Measurements from ENCODE around the gene ZCCHC9.
"Not testable (repeated sequence)": the region's sequence is repeated elsewhere in the genome, so short reads cannot be mapped to it uniquely, and the experiment has no call there.

Gene ZCCHC9, protein sequence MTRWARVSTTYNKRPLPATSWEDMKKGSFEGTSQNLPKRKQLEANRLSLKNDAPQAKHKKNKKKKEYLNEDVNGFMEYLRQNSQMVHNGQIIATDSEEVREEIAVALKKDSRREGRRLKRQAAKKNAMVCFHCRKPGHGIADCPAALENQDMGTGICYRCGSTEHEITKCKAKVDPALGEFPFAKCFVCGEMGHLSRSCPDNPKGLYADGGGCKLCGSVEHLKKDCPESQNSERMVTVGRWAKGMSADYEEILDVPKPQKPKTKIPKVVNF

DNA sequence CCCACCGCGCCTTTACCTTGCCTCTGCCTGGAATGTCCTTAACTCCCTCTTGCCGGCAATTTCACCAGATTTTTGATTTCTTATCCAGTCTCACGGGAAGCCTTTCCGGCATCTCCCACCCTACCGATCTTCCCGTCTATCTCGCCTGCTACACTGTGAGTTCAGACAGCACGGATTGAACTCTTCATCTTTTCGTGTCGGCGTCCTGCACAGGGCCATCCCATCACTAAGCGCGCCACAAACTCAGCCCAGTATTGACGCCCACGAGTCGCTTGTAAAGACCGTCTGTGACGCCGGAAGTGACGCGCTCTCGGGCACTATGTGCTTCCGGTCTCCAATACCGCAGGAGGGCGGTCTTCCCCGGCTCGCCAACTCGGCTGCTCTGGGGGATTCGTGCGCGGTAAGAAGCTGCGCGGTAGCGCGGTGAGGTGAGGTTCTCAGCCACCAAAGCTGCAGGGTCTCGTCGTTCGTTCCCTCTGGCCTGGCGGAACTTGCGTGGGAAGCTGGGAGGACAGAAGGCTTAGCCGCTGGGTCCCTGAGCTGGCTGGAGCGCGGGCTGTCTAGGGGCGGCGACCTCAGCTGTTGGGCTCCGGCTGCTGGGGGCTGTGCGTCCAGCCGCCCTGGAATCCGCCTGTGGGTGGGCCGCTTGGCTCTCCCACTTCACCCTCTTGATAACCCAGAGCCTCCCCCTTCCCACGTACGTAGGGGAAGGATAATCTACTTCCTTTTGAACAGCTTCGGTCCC, at the start of gene ZCCHC9:
ZCCHC9 (plus strand) TSS at position 317 of the 745 bp plus-strand sequence. CDS start 3,171 bp downstream, outside the sequence.
- peak; percentile 87 for DNase-seq

DNA sequence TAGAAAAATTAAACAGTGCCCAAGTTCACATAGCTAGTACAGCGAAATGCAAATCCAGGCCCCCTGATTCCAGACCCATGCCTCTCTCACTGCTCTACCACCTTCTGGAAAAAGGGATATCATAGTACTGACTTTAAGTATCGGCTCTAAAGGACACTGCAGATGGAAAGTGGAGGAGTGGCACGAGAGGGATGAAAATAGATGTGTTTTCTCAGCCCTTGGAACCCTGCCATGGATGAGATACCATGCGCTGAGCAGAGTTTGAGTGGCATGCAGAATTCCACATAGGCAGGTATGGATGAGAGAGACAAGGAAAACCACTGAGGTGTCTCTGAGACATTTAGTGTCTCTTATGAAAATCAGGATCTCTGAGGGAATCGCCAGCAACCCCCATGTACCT, 49.5 kb upstream of the ZCCHC9 start:
- no peak for DNase-seq

DNA sequence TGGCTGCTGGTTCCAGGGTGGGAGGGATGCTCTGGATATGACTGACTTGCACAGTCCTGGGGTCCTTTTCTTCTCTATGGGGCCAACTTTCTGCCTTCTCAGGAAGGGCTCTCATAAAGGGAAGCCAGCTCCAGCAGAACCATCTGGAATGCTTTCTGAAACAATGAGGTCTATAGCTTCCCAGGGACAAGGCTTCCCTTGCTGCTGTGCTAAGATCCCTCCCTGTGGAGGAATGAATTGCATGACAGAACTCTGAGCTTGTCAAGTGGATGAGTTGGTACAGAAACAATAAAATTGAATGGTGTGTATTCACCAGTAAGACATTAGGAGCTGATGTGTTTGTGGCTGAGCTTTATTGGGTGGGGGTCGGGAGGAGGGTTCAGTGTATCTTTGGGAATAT, 48.5 kb upstream of the ZCCHC9 start:
- DNase-seq, result no peak

DNA sequence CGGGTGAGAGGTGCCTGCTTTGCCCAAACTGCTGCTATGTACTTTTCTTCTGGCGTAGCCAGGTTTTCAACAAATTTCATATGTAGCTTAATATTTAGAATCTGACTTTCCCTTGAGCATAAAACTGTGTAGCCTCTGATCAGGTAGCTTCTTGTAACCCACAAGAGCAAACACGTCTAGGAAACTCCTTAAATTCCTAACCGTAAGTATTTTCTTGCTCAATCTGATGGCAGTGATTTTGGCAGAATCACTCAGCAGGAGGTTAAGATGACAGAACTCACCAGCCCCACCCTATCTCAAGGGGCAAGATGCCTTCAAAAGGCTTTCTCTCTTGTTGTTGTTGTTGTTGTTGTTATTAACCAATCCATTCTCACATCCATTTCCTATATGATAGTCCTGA, 47.5 kb upstream of the ZCCHC9 start:
- no peak for DNase-seq

DNA sequence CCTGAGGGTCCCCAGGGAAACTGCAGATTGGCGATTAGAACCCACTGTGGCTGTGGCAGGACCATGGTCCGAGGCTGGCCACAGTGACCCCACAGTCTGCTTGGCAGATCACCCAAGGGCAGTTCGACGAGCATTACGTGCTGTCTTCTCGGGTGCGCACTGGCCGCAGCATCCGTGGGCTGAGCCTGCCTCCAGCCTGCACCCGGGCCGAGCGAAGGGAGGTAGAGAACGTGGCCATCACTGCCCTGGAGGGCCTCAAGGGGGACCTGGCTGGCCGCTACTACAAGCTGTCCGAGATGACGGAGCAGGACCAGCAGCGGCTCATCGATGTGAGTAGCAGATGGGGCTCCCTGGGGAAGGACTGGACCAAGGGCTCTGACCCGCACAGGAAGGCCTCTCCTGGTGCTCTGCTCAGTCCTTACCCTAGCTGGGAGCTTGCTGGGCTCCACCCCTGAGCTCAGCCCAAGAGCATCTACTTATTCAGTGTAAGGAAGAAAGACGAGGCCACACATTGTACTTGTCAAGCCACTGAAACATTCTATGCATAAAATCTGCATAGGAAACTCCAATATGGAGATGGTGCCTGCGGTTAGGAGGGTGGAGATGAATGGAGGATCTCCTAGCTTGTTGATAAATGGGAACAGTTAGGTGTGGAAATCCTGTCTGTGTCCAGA, 46.4 kb upstream of the ZCCHC9 start:
- DNase-seq, result no peak

DNA sequence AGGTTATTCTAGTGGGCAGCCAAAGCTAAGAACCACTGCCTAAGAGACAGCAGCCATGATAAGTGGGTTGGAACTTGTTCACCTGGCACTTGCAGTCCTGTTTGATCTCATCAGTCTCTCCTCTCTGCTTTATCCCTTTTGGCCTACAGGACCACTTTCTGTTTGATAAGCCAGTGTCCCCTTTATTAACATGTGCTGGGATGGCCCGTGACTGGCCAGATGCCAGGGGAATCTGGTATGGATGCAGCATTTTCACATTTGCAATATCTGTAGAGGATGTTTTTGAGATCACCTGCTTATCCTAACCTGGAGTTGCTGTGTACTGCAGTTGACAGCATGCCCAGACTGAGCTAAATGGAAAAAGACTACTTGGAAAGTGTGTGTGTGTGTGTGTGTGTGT, 44.6 kb upstream of the ZCCHC9 start:
- DNase-seq, result no peak

DNA sequence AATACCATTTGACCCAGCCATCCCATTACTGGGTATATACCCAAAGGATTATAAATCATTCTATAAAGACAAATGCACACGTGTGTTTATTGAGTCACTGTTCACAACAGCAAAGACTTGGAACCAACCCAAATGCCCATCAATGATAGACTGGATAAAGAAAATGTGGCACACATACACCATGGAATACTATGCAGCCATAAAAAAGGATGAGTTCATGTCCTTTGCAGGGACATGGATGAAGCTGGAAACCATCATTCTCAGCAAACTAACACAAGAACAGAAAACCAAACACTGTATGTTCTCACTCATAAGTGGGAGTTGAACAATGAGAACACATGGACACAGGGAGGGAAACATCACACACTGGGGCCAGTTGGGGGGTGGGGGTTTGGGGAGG, 38.6 kb upstream of the ZCCHC9 start:
- DNase-seq, result not testable (repeated sequence)

DNA sequence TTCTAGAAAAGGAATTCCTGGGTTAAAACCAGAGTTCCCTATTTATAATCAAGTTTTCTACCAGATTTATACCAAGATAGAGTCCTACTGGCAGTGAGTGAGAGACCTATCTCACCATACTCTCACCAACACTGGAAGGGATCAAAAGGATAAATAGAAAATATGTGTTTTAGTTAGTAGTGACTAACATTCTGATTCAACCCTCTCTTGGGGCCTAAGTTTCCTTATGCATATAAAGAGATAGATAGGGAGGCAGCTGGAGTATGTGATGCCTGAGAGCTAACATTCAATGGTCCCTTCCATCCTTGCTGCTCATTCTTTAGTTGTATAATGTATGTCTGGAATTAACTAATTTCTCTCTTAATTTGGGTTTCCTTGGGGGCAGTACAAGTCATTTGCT, 36.3 kb upstream of the ZCCHC9 start:
- no peak for DNase-seq

DNA sequence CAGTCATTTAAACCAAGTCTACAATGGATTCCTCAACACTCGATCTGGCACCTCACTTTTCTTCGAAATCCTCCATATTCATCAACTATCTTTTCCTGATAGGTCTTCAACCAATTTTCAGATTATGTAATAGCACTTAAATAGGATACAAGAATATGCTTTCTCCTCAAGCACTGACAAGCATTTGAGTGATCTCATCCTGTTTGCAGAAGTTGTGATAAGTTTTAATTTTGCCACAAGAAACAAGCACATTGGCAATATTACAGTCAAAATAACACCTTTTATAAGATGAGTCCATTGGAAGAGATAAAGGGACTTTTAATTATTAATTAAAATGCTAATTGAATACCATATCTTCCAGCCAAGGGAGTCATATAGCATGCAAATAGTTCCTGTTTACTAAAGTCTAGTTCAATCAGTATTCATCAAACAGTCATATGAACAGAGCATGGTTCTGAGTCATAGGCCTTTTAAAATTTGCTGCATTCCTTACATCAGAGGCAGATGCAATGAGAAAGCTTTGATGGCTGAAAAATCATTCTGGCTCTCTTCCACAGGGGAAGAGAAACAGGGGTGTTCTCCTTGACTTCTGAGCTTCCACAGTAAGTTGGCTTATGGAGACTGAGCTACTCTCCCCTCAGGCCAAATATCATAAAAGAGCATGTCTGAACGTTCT, 32.7 kb upstream of the ZCCHC9 start:
- no peak for DNase-seq

DNA sequence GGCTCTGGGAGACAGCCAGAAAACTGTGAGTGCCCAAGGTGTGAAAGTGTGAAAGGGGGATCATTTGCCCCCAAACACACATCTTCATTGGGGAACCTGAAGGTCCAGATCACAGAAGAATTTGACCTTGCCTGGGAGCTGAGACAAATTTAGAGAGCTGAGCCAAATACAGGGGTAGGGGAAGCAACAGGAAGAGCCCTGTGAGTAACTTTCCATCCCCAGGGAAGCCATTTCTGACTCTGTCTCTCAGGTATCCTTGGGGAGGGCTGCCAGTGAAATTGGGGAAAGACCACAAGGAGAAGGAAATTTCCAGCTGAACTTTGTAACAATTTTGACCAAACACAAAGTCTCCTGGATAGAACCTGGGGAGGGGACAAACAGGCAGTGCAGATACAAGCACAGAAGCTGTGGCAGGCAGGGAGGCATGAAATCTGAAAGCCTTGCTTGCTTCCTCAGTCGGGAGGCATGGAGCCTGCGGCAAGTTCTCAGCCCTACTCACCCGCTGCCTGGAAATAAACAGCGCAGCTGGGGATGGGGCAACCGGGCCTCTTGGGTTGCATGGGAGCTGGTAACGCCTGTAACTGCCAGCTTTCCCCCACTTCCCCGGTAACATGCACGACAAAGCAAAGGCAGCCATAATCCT, 31.5 kb upstream of the ZCCHC9 start:
- DNase-seq, result no peak

DNA sequence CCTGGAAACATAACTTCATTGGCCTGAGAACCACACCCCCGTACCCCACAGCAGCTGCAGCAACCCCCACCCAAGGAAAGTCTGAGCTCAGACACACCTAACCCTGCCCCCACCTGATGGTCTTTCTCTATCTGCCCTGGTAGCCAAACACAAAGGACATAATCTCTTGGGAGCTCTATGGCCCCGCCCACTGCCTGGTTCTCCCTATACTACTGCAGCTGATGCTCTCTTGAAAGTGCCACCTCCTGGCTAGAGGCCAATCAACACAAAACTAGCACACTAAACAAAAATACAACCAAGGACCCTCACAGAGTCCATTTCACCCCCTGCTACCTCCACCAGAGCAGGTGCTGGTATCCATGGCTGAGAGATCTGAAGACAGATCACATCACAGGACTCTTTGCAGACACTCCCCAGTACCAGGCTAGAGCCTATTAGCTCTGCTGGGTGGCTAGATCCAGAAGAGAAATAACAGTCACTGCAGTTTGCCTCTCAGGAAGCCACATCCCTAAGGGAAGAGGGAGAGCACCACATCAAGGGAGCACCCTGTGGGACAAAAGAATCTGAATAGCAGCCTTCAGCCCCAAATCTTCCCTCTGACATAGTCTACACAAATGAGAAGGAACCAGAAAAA, 30.9 kb upstream of the ZCCHC9 start:
- DNase-seq, result not testable (repeated sequence)

DNA sequence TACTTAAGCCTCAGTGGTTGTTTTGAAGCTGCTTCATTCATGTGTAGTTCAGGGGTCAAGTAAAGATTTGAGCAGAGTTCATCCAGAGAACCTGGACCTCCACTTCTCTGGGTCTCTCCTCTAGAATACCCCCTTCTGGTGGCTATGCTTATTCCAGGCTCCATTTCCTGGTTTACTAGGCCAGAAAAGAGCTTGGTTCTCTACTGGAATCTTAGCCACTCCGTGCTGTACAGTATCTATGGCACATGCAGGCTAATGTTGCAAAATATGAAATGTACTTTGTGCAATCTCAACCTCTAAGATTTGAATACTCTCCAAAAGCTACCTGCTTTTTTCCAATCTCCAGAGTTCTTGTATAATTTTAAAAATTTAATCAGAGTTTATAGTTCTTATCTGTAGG, 17.4 kb upstream of the ZCCHC9 start:
- DNase-seq, result no peak

DNA sequence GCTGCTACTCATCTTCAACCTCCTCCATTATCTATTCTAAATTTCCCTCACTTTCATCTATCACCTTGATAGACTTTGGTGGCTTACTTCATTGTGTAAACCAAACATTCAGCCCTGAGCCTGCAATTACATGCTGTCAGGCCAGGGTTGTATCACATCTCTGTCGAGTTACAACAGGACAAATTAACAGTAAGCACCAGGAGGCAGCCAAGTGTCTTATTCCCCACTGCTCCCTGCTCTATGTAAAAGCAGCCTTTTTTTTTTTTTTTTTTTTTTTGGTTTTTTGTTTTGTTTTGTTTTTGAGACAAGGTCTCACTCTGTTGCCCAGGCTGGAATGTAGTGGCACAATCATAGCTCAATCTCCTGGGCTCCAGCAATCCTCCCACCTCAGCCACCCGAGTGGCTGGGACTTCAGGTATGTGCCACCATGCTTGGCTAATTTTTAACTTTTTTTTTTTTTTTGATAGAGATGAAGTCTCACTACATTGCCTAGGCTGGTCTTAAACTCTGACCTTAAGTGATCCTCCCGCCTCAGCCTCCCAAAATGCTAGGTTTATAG, 15.2 kb upstream of the ZCCHC9 start:
- DNase-seq, result no peak

DNA sequence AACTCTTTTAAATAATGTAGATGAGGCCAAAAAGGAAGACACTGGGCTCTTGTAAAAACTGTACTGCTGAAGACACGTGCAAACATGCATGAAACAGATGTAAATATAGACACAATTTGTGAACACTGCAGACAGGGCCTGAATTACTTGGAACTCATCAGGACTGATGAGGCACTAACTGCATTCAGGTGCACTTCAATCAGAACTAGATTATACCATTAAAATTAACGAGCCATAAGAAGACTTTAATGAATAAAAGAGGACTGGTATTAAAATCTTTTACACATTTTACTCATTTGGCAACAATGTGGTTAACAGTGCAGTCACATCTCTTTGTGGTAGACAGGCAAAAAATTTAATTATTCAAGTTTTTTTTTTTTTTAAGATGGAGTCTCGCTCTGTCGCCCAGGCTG, 13.4 kb upstream of the ZCCHC9 start:
- DNase-seq, result no peak

DNA sequence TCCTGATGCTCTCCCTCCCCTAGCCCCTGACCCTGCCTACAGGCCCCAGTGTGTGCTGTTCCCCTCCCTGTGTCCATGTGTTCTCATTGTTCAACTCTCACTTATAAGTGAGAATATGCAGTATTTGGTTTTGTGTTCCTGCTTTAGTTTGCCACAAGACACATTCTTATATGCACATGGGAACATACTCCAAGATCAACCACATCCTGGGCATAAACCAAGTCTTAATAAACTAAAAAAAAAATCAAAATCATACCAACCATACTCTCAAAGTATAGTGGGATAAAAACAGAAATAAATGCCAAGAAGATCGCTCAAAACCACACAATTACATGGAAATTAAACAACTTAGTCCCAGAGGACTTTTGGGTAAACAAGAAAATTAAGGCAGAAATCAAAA, 11.2 kb upstream of the ZCCHC9 start:
- no peak for DNase-seq

DNA sequence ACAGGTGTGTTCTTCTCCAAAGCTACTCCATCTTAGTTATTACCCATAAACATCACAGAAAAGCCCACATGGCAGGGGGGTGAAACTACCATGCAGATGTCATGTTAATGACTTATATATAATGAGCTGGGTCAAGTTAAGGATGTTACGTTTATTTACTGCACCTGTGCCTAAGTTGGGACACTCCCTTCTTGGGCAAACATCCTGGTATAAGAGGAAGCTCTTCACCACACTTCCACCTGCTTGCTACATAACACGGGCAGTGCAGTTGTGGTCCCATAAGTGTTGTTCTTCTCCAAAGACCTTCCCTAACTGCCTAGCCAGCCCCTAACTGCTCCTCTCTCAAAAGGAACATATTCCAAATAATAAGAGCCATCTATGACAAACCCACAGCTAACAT, 9.3 kb upstream of the ZCCHC9 start:
- no peak for DNase-seq

DNA sequence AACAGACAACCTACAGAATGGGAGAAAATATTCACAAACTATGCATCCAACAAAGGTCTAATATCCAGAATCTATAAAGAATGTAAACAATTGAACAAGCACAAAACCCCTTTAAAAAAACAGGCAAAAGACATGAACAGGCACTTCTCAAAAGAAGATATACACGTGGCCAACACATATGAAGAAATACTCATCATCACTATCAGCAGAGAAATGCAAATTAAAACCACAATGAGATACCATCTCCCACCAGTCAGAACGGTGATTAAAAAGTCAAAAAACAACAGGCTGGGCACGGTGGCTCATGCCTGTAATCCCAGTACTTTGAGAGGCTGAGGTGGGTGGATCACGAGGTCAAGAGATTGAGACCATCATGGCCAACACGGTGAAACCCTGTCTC, 7.4 kb upstream of the ZCCHC9 start:
- DNase-seq, result not testable (repeated sequence)

DNA sequence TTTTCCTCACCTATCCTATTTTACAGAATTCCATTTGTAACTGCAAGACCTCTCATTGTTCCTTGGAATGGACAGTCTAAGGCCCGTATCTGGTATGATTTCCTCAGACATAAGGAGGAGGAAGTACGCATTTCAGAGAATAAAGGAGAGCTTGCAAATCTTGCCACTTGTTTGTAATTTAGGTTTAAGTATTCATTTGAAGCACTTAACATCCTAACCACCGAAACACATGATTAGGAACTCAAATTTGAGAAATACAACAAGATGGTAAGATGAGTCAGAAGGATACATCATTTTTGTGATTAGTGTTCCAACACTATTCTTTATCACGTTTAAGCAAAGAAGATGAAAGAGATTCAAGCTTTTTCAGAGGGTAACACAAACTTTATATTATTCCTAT, 3.9 kb upstream of the ZCCHC9 start:
- DNase-seq, result no peak

DNA sequence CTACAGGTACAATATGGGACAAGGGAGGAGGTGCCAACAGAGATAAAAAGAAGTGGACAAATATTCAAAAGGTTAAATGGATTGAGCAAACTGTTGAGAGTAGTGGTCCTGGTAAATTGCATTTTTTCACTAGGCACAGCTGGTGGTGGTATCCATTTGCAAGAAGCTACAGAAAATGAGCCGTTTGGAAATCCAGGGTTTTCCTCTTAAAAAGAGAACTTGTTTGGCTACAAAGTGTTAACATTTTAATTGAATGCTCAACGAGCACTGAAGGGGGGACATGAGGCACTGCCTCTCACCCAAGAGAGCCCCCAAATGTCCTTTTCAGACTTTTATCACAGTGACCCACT, 491 bp upstream of the ZCCHC9 start:
- DNase-seq, result no peak

DNA sequence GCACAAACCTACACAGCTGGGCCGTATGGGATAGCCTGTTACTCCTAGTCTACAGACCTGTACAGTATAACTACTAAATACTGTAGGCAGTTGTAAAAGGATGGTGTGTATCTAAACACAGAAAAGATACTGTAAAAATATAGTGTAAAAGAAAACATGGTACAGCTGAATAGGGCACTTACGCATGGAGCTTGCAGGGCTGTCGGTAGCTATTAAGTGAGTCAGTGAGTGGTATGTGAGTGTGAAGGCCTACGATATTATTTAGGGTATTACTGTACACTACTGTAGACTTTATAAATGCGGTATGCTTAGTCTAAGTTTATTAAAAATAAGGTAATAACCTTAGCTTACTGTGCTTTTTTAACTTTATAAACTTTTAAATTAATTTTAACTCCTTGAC, 1.2 kb downstream of the ZCCHC9 start:
- DNase-seq, result no peak

DNA sequence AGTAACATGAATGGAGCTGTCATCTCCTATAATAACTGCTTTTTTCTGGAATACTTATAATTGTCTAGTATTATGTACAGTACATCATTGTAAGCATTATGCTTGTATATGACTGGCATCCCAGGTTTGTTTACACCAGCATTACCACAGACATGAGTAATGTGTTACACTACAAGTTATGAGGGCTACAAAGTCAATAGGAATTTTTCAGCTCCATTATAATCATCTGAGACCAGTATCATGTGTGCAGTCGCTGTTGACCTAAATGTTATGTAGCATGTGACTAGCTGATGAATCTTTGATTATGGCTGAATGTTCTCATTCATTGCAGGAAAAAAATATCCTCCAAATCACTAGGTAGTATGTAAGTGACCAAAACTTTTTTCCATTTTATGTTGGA, 2.2 kb downstream of the ZCCHC9 start:
- DNase-seq, result no peak

DNA sequence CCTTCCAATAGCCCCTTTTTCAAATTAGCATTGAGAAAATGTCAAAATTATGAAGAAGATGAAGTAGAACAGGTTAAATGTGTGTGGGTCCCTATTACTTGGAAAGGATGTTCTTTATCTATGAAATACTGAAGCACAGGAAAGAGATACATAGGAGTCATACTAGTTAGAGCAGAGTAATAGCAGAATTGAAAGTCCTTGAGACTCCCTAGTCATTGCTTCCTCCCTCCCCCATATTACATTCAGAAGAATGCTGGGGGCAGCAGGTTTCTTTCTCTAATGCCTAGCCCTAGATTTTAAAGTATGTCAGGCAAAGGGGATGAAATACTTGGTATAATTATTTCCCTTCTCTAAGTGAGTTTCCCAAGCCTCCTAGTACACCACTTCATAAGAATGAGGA, 4.4 kb downstream of the ZCCHC9 start:
- DNase-seq, result no peak

Data from activated T-cell treated with anti-CD3 and anti-CD28 coated beads for 4 hours (primary cell).